IPS DF 19.7 (cell line): ENCODE data around the gene MAS1.

Experiments
- DNase-seq: peaks from one replicate; pipeline ENCODE4 v3.0.0-alpha.2; 2013; ENCODE audit warnings: low read depth, low spot score

The MAS1 gene

GRCh38 chr6:159879856-159880255 lies 10.9 kb upstream of the MAS1 start:
- no peak for DNase-seq

GRCh38 chr6:159880412-159880975 lies 10.3 kb upstream of the MAS1 start:
- DNase-seq, result no peak

GRCh38 chr6:159884720-159885119 lies 6.1 kb upstream of the MAS1 start:
- no peak for DNase-seq

- no peak for DNase-seq
Measured at GRCh38 chr6:159886270-159886669, 4.5 kb upstream of the MAS1 start.

GRCh38 chr6:159887146-159887545 lies 3.6 kb upstream of the MAS1 start:
- no peak for DNase-seq

- no peak for DNase-seq
Measured at GRCh38 chr6:159887761-159888160, 3.0 kb upstream of the MAS1 start.

GRCh38 chr6:159890201-159890600 lies 587 bp upstream of the MAS1 start:
- no peak for DNase-seq

- no peak for DNase-seq
Measured at GRCh38 chr6:159892053-159892452, 1.3 kb downstream of the MAS1 start.

GRCh38 chr6:159893064-159893463 lies 2.3 kb downstream of the MAS1 start:
- DNase-seq, result no peak

GRCh38 chr6:159894991-159895390 lies 4.2 kb downstream of the MAS1 start:
- DNase-seq, result no peak

- DNase-seq, result no peak
Measured at GRCh38 chr6:159897603-159898002, 6.8 kb downstream of the MAS1 start.

GRCh38 chr6:159898519-159898918 lies 7.7 kb downstream of the MAS1 start:
- DNase-seq, result no peak

- DNase-seq, result no peak
Measured at GRCh38 chr6:159899994-159900745, 9.4 kb downstream of the MAS1 start.

GRCh38 chr6:159902620-159903019 lies 11.8 kb downstream of the MAS1 start:
- DNase-seq, result no peak

- DNase-seq, result no peak
Measured at GRCh38 chr6:159904497-159904911, 13.7 kb downstream of the MAS1 start.

- DNase-seq, result no peak
Measured at GRCh38 chr6:159906400-159906799, 15.6 kb downstream of the MAS1 start.

- DNase-seq, result no peak
Measured at GRCh38 chr6:159908535-159908934, 17.7 kb downstream of the MAS1 start.

- no peak for DNase-seq
Measured at GRCh38 chr6:159908979-159909378, 18.2 kb downstream of the MAS1 start.

GRCh38 chr6:159910342-159910741 lies 19.6 kb downstream of the MAS1 start:
- DNase-seq, result no peak

GRCh38 chr6:159913375-159913774 lies 22.6 kb downstream of the MAS1 start:
- DNase-seq, result no peak

GRCh38 chr6:159913862-159914564 lies 23.2 kb downstream of the MAS1 start:
- no peak for DNase-seq

- DNase-seq, result no peak
Measured at GRCh38 chr6:159914565-159914923, 23.8 kb downstream of the MAS1 start.

GRCh38 chr6:159915397-159915796 lies 24.6 kb downstream of the MAS1 start:
- no peak for DNase-seq
